ENCODE measurements around the gene TRPT1. TPM values are rescaled to one million over a fixed set of nuclear protein-coding genes. Genes with fewer than 3 reads are reported as not detected.

Gene TRPT1
- total and polyA plus RNA-seq, 9 of the 15 experiments (the other 6 are each of a cell fraction or from before 2014, with no cell fraction given), result 4.6 to 41.7 (median 23.1) TPM

DNA sequence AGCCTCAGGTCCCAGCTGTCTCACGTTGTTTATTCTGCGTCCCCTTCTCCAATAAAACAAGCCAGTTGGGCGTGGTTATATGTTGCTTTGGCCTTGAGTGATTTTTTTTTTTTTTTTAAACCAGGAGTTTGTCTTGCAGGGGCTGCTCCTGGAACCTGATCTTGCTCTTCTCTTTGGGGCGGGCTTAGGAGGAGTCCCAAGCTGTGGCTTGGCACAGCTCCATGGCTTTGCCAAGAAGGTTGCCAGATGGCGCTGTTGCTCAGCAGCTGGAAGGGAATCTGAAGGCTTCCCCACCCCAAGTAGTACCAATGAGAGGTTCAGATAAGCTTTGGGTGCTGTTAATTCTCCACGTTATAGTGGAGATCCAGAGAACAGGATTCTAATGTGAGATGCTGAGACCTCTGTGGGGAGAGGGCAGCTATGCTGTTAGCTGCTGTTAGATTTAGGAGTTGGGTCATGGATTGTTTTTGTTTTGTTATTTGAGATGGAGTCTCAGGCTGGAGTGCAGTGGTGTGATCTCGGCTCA is 21.5 kb downstream of the TRPT1 start (continued):
- TF ChIP-seq, protein P1, sequence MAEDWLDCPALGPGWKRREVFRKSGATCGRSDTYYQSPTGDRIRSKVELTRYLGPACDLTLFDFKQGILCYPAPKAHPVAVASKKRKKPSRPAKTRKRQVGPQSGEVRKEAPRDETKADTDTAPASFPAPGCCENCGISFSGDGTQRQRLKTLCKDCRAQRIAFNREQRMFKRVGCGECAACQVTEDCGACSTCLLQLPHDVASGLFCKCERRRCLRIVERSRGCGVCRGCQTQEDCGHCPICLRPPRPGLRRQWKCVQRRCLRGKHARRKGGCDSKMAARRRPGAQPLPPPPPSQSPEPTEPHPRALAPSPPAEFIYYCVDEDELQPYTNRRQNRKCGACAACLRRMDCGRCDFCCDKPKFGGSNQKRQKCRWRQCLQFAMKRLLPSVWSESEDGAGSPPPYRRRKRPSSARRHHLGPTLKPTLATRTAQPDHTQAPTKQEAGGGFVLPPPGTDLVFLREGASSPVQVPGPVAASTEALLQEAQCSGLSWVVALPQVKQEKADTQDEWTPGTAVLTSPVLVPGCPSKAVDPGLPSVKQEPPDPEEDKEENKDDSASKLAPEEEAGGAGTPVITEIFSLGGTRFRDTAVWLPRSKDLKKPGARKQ (CRISPR knock-in tag; IDR thresholded peaks at IDR 0.05), result no peak
- TF ChIP-seq ZNF77 (CRISPR knock-in tag; IDR thresholded peaks at IDR 0.05), result no peak
- TF ChIP-seq PRDM10 (IDR thresholded peaks at IDR 0.05; ENCODE audit: partially characterized antibody), result no peak
- no peak for TF ChIP-seq ZNF23 (CRISPR knock-in tag; IDR thresholded peaks at IDR 0.05)
- no peak for TF ChIP-seq GTF2B (IDR thresholded peaks at IDR 0.05; ENCODE audit: extremely low read depth, insufficient read length)
- no peak for TF ChIP-seq ZNF121 (CRISPR knock-in tag; conservative IDR thresholded peaks at IDR 0.05)
- no peak for TF ChIP-seq PREB (CRISPR knock-in tag; IDR thresholded peaks at IDR 0.05)
- TF ChIP-seq CBX5 (IDR thresholded peaks at IDR 0.05; ENCODE audit: borderline replicate concordance, low read depth), result no peak
- TF ChIP-seq, protein P2, sequence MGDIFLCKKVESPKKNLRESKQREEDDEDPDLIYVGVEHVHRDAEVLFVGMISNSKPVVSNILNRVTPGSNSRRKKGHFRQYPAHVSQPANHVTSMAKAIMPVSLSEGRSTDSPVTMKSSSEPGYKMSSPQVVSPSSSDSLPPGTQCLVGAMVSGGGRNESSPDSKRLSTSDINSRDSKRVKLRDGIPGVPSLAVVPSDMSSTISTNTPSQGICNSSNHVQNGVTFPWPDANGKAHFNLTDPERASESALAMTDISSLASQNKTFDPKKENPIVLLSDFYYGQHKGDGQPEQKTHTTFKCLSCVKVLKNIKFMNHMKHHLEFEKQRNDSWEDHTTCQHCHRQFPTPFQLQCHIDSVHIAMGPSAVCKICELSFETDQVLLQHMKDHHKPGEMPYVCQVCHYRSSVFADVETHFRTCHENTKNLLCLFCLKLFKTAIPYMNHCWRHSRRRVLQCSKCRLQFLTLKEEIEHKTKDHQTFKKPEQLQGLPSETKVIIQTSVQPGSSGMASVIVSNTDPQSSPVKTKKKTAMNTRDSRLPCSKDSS (IDR thresholded peaks at IDR 0.05; ENCODE audit: low read depth, partially characterized antibody), result no peak
- no peak for TF ChIP-seq NR4A1 (CRISPR knock-in tag; IDR thresholded peaks at IDR 0.05)
- TF ChIP-seq NR4A1 (tag; IDR thresholded peaks at IDR 0.05), result no peak
- no peak for TF ChIP-seq ZNF764 (CRISPR knock-in tag; IDR thresholded peaks at IDR 0.05; ENCODE audit: low read depth)
- no peak for TF ChIP-seq MAFG (tag; conservative IDR thresholded peaks at IDR 0.05)
- no peak for TF ChIP-seq ZNF146 (CRISPR knock-in tag; IDR thresholded peaks at IDR 0.05; ENCODE audit: unreplicated experiment)
- no peak for TF ChIP-seq ERF (CRISPR knock-in tag; IDR thresholded peaks at IDR 0.05)
- TF ChIP-seq ZNF12 (CRISPR knock-in tag; IDR thresholded peaks at IDR 0.05), result no peak
- peak; percentile 65; the same call in 1 of the 2 replicates for TF ChIP-seq ESRRA (IDR thresholded peaks at IDR 0.05; ENCODE audit: borderline replicate concordance, low read depth)
- no peak for TF ChIP-seq ZNF589 (CRISPR knock-in tag; IDR thresholded peaks at IDR 0.05; ENCODE audit: low read depth)
- TF ChIP-seq XRCC5 (IDR thresholded peaks at IDR 0.05; ENCODE audit: low read depth, low read length), result peak; percentile 92
